Skeletal muscle satellite cell (primary cell): ENCODE results near the gene LMBR1L. TPM values are rescaled to one million over a fixed set of nuclear protein-coding genes. Genes with fewer than 3 reads are reported as not detected.
A peak's percentile ranks its signal among the peaks of the same experiment; 100 is the strongest.
"Not testable (repeated sequence)": the region's sequence is repeated elsewhere in the genome, so short reads cannot be mapped to it uniquely, and the experiment has no call there.

ENCODE experiments used
- H3K27me3 ChIP-seq: 2 replicates; pipeline ENCODE4 v1.7.0; 2013; ENCODE audit warnings: low read length; ENCODE audit not compliant: control insufficient read depth, insufficient read depth
- H3K36me3 ChIP-seq: 2 replicates; pipeline ENCODE4 v1.7.0; 2013; ENCODE audit warnings: mild to moderate bottlenecking, control low read depth, low read length; ENCODE audit not compliant: insufficient read depth
- H3K4me1 ChIP-seq: 2 replicates; pipeline ENCODE4 v1.7.0; 2013; ENCODE audit warnings: low read length; ENCODE audit not compliant: control insufficient read depth, insufficient read depth
- H3K4me2 ChIP-seq: 2 replicates; pipeline ENCODE4 v1.7.0; 2013; ENCODE audit warnings: mild to moderate bottlenecking, low read length
- H3K4me3 ChIP-seq: 2 replicates; pipeline ENCODE4 v1.7.0; 2013; ENCODE audit warnings: low read length
- H3K9ac ChIP-seq: 2 replicates; pipeline ENCODE4 v1.7.0; 2013; ENCODE audit warnings: mild to moderate bottlenecking, low read depth, low read length, moderate library complexity
- H3K9me3 ChIP-seq: replicated peaks from 2 replicates; pipeline ENCODE4 v1.7.0; 2013; ENCODE audit warnings: mild to moderate bottlenecking, control low read depth, low read length
- total RNA-seq: library from RNA; depleted of rRNA; stranded (reverse); fragments of >200 nt; gene quantifications from 2 replicates; pipeline ENCODE4 v1.2.3, GENCODE V29; 2012; rRNA removed

Gene LMBR1L, protein sequence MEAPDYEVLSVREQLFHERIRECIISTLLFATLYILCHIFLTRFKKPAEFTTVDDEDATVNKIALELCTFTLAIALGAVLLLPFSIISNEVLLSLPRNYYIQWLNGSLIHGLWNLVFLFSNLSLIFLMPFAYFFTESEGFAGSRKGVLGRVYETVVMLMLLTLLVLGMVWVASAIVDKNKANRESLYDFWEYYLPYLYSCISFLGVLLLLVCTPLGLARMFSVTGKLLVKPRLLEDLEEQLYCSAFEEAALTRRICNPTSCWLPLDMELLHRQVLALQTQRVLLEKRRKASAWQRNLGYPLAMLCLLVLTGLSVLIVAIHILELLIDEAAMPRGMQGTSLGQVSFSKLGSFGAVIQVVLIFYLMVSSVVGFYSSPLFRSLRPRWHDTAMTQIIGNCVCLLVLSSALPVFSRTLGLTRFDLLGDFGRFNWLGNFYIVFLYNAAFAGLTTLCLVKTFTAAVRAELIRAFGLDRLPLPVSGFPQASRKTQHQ
- 37.8 and 39.8 TPM in 2 replicates for total RNA-seq

DNA sequence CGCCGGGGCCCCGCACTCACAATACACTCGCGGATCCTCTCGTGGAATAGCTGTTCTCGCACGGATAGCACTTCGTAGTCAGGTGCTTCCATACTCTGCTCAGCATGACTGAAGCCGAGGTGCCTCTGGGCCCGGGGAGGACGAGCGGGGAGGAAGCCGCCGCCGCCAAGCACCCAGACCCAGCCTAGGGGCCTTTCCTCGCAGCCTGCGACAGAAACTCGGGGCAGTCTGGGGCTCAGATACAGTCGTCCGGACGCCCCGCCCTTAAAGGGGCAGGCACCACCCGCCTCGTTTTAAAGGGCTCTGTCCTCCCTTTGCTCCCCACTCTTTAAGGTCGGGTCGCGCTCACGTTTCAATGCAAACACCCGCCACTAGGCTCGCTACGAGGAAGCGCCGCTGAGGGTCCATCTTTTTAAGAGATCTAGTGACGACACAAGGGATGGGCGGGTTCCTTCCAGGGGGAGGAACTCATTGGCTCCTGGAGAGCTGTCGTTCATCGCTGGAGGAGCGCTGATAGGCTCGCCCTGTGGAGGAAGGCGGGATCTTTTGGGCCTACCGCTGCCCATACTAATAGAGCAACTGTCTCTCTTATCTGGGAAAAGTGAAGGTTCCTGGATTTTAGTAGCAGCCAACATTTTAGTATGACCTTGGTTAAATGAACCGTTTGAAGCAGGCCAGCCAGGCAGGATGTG is at the start of gene LMBR1L:
Gene LMBR1L (minus strand): TSS at position 384 of the 692 bp plus-strand sequence. CDS start 292 bp downstream, at position 92.
- Histone ChIP-seq H3K9ac (peak within 1 kb of the TSS; percentile 94), H3K4me1 (peaks cover 21% of the 10 kb centered on the region), H3K36me3 (peaks cover 13% of the 10 kb centered on the region), H3K4me2 (peak within 1 kb of the TSS; percentile 99), H3K4me3 (peak within 1 kb of the TSS; percentile 98), H3K27me3 (no peaks in the 10 kb centered on the region), H3K9me3 (no peaks in the 10 kb centered on the region)

DNA sequence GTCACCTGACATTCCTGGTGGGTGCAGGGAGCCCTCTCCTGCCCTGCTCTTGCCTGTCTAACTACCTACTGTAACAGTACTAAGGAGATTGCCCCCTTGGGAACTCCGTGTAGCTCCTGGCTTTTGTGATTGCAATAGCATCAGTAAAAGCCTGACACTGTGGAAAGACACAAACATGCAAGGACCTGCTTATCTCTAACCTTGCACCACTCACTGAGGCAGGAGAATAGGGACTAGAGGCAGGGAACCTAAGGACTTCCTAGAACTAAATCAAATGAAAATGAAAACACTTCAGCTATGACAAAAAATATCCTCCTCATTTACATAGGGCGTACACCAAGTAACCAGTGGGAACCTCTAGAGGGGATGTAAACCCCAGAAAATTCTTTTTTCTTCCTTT is 49.8 kb upstream of the LMBR1L start:
- no peak overlapping the region for H3K4me2 ChIP-seq
- H3K9me3 ChIP-seq: no peaks in the 10 kb centered on the region
- H3K9ac ChIP-seq: no peak overlapping the region
- no peaks in the 10 kb centered on the region for H3K36me3 ChIP-seq
- no peaks in the 10 kb centered on the region for H3K4me1 ChIP-seq
- H3K27me3 ChIP-seq: no peaks in the 10 kb centered on the region
- no peak overlapping the region for H3K4me3 ChIP-seq

DNA sequence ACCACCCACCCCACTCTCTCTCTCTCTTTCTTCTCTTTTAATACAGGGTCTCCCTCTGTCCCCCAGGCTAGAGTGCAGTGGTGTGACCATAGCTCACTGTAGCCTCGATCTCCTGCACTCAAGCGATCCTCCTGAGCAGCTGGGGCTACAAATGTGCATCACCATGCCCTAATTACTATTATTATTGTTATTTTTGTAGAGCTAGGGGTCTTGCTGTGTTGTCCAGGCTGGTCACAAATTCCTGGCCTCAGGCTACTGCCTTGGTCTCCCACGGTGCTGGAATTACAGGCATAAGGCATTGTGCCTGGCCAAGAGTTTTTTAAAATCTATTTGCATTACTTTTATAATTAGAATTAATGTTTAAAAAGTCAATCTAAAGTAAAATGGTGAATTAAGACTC is 43.6 kb upstream of the LMBR1L start:
- H3K36me3 ChIP-seq: no peaks in the 10 kb centered on the region

DNA sequence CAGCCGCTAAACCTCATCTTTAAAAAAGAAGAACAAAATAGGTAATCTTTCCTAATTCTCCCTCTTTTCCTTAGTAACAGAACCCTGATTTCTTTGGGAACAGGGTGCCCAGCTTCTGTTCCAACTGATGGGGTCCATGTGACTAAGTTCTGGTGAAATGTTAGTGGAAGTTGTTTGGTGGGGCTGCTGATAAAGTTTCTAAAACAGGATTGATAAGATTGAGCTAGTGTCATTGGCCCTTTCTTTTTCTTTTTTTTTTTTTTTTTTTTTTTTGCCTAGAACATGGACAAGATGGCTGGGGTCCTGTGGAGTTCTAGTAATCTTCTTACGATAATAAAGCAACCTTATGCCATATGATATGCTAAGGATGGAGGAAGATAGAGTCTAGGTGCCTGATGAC is 36.7 kb upstream of the LMBR1L start:
- H3K27me3 ChIP-seq: no peaks in the 10 kb centered on the region
- H3K9me3 ChIP-seq: no peaks in the 10 kb centered on the region
- H3K36me3 ChIP-seq: no peaks in the 10 kb centered on the region
- no peak overlapping the region for H3K9ac ChIP-seq
- no peaks in the 10 kb centered on the region for H3K4me1 ChIP-seq
- H3K4me3 ChIP-seq: no peak overlapping the region
- no peak overlapping the region for H3K4me2 ChIP-seq

More for the DNA sequence above, 43.6 kb upstream of the LMBR1L start:
- H3K9ac ChIP-seq: no peak overlapping the region
- H3K4me2 ChIP-seq: no peak overlapping the region
- H3K4me3 ChIP-seq: no peak overlapping the region
- no peaks in the 10 kb centered on the region for H3K9me3 ChIP-seq
- no peaks in the 10 kb centered on the region for H3K4me1 ChIP-seq
- H3K27me3 ChIP-seq: no peaks in the 10 kb centered on the region

DNA sequence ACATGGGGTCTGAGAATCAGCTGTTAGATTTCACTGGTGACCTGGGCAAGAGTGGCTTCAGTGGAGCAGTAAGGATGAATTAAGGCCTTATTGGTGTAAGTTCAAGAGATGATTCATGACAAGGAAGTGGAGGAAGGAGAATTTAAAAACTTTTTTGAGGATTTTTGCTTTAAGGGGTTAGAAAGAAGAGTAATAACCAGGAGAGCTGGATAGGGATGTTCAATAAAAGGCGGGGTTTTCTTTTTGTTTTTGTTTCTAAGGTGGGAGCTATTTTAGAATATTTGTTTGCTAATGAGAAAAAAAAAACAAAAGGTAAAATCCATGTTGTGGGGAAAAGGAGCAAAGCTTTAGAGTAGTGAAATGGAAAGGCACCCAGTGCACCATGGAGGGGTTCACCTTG is 35.8 kb upstream of the LMBR1L start:
- Histone ChIP-seq H3K27me3 (no peaks in the 10 kb centered on the region), H3K36me3 (no peaks in the 10 kb centered on the region), H3K4me1 (no peaks in the 10 kb centered on the region), H3K4me3 (no peak overlapping the region), H3K4me2 (no peak overlapping the region), H3K9me3 (no peaks in the 10 kb centered on the region), H3K9ac (no peak overlapping the region)

DNA sequence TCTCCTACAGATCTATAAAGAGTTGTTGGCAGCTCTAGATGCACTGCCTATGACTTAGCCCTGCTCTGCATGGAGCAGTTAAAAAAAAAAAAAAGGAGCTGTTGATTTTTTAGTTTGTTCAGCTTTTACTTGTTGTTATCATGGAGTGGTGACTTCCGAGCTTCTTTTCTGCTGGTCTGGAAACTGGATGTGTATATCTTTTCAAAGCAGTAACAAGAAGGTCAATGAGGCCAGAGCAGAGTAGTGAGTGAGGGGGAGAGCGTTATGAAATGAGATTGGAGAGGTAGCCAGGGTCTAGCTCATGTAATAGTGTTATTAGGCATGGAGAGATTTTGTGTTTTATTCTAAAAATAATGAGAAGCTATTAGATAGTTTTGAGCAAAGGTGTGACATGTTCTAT is 33.7 kb upstream of the LMBR1L start:
- Histone ChIP-seq H3K9ac (no peak overlapping the region), H3K9me3 (no peaks in the 10 kb centered on the region), H3K36me3 (no peaks in the 10 kb centered on the region), H3K4me2 (no peak overlapping the region), H3K4me3 (no peak overlapping the region), H3K4me1 (no peaks in the 10 kb centered on the region), H3K27me3 (no peaks in the 10 kb centered on the region)

DNA sequence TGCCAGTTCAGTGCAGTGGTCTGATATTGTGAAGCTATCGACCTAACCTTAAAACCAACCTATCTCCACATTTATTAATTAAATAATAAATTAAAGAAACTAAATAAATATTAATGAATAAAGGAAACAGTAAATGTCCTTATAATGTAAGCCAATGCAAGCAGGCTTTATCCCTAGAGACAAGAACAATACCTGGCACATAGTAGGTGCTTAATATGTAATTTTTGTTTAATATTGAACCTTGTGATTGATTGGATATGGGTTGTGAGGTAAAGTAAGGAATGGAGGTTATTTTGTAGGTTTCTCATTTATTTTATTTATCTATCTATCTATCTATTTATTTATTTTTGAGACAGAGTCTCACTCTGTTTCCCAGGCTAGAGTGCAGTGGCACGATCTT is 28.4 kb upstream of the LMBR1L start:
- Histone ChIP-seq H3K9me3 (no peaks in the 10 kb centered on the region), H3K9ac (no peak overlapping the region), H3K4me2 (no peak overlapping the region), H3K4me3 (no peak overlapping the region), H3K27me3 (no peaks in the 10 kb centered on the region), H3K4me1 (no peaks in the 10 kb centered on the region), H3K36me3 (no peaks in the 10 kb centered on the region)

DNA sequence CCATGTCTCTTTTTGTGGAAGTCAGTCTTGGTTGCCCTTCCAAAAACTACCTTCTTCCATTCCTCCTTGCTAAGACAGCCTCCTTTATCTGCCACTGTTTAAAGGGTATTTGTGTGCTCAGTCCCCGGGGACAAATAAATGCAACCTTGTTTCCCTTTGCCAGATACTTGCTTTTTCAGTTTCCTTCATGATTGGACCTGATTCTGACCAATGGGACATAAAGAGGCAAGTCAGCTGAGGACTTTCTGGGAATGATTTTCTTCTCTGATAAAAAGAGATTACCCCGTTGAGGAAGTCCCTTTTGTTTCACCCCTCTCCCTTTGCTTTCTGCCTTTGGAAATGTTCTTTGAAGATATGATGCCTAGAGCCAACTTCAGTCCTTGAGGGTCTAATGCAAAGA is 27.9 kb upstream of the LMBR1L start:
- H3K4me3 ChIP-seq: no peak overlapping the region
- H3K4me2 ChIP-seq: no peak overlapping the region
- peaks cover under 1% of the 10 kb centered on the region for H3K4me1 ChIP-seq
- no peaks in the 10 kb centered on the region for H3K36me3 ChIP-seq
- no peaks in the 10 kb centered on the region for H3K27me3 ChIP-seq
- H3K9ac ChIP-seq: no peak overlapping the region
- H3K9me3 ChIP-seq: no peaks in the 10 kb centered on the region

DNA sequence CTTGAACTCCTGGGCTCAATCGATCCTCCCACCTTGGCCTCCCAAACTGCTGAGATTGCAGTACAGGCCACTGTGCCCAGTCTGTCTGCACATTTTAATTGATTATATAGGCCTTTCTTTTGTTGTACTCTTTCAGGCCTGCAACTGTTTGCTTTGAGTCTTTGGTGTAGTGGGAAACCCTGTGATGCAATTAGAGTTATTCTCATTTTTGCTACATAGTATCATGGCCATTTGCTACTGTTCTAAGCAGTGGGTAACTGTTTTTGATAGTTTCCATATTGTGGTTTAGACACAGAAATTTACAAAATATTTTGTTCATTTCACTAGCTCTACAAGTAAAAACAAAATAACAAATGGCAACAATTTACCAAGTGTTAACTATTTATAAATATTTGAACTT is 26.8 kb upstream of the LMBR1L start:
- H3K9ac ChIP-seq: no peak overlapping the region
- no peaks in the 10 kb centered on the region for H3K27me3 ChIP-seq
- H3K4me2 ChIP-seq: no peak overlapping the region
- no peaks in the 10 kb centered on the region for H3K9me3 ChIP-seq
- H3K4me3 ChIP-seq: no peak overlapping the region
- no peaks in the 10 kb centered on the region for H3K36me3 ChIP-seq
- H3K4me1 ChIP-seq: peaks cover 10% of the 10 kb centered on the region

DNA sequence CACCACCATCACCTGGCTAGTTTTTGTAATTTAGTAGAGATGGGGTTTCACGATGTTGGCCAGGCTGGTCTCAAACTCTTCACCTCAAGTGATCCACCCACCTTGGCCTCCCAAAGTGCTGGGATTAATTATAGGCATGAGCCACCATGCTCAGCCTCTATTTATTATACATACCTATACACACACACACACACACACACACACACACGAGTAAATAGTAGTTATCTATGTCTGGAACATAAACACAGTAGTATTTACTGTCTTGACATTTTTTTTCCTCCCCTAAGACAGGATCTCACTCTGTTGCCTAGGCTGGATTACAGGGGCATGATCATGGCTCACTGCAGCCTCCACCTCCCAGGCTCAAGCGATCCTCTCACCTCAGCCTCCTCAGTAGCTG is 26.4 kb upstream of the LMBR1L start:
- not testable (repeated sequence) for H3K9ac ChIP-seq, H3K4me2 ChIP-seq, H3K27me3 ChIP-seq, H3K4me3 ChIP-seq, H3K36me3 ChIP-seq, H3K9me3 ChIP-seq
- peaks cover 14% of the 10 kb centered on the region for H3K4me1 ChIP-seq

DNA sequence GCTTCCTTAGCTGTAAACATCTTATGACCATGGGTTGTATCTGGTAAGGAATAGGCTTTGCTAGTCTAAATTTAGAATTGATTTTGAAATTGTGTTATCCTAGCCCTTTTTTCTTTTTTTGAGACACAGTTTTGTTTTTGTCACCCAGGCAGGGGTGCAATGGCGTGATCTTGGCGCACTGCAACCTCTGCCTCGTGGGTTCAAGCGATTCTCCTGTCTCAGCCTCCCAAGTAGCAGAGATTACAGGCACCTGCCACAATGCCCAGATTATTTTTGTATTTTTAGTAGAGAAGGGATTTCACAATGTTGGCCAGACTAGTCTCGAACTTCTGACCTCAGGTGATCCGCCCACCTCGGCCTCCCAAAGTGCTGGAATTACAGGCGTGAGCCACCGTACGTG is 22.9 kb upstream of the LMBR1L start:
- no peaks in the 10 kb centered on the region for H3K9me3 ChIP-seq
- H3K36me3 ChIP-seq: peaks cover 24% of the 10 kb centered on the region
- H3K4me2 ChIP-seq: peak overlapping the region; percentile 91
- peaks cover 22% of the 10 kb centered on the region for H3K4me1 ChIP-seq
- no peaks in the 10 kb centered on the region for H3K27me3 ChIP-seq
- no peak overlapping the region for H3K4me3 ChIP-seq
- H3K9ac ChIP-seq: peak overlapping the region; percentile 98
